GM12892 (cell line): ENCODE measurements around the gene RORB.

Experiments
- POLR2A ChIP-seq: IDR thresholded peaks from 2 replicates; pipeline ENCODE4 v1.6.1; 2011; ENCODE audit warnings: low read depth, low read length, control low read depth
- POLR2AphosphoS5 ChIP-seq: IDR thresholded peaks from 2 replicates; pipeline ENCODE4 v1.6.1; 2011; ENCODE audit warnings: low read depth, low read length, control low read depth
- TAF1 ChIP-seq: IDR thresholded peaks from 2 replicates; pipeline ENCODE4 v1.6.1; 2011; ENCODE audit warnings: low read depth, mild to moderate bottlenecking, control low read depth, low read length, borderline replicate concordance

- no peak for TF ChIP-seq POLR2AphosphoS5
- TF ChIP-seq TAF1: no peak
- TF ChIP-seq POLR2A: no peak
Measured at GRCh38 chr9:74528207-74528606, 31.1 kb downstream of the RORB start.
